Measurements from ENCODE around the gene LONRF2. TPM values are rescaled to one million over a fixed set of nuclear protein-coding genes. Genes with fewer than 3 reads are reported as not detected.
"Not testable (repeated sequence)": the region's sequence is repeated elsewhere in the genome, so short reads cannot be mapped to it uniquely, and the experiment has no call there.

LONRF2 gene
- total RNA-seq, 4 donors from 2014 or later = 0.38 to 2.6 (median 1.1) TPM

DNA sequence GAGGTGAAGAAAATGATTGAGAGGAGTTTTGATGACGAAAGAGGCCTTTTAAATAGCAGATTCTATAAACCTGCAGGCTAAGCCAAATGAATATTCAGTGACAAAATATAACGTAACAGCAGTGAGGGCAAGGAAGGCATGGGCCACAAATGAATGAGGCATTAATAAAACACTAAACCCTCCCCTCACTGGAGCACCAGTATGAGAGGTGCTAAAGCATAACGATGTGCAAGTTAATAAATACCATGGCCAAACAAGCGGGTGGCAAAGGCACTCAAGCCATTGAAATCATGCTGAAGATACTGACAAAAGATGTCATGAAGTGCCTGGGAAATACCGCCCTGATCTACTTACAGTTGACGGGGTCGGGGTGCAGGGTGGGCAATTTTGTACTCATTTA is 30.2 kb upstream of the LONRF2 start:
- no peak for DNase-seq (ENCODE audit: low spot score in 2 of 2)
- 87 to 89% methylated on average over 7 of the region's 7 CpGs for WGBS, 2 donors
- no peak overlapping the region for H3K4me3 ChIP-seq (ENCODE audit: low read depth, poor library complexity, severe bottlenecking)
- no peak for TF ChIP-seq POLR2A (IDR thresholded peaks at IDR 0.05)
- TF ChIP-seq, protein P1, sequence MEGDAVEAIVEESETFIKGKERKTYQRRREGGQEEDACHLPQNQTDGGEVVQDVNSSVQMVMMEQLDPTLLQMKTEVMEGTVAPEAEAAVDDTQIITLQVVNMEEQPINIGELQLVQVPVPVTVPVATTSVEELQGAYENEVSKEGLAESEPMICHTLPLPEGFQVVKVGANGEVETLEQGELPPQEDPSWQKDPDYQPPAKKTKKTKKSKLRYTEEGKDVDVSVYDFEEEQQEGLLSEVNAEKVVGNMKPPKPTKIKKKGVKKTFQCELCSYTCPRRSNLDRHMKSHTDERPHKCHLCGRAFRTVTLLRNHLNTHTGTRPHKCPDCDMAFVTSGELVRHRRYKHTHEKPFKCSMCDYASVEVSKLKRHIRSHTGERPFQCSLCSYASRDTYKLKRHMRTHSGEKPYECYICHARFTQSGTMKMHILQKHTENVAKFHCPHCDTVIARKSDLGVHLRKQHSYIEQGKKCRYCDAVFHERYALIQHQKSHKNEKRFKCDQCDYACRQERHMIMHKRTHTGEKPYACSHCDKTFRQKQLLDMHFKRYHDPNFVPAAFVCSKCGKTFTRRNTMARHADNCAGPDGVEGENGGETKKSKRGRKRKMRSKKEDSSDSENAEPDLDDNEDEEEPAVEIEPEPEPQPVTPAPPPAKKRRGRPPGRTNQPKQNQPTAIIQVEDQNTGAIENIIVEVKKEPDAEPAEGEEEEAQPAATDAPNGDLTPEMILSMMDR (IDR thresholded peaks at IDR 0.05) = no peak
- intact Hi-C loops (cut with DNase I; ENCODE audit: low total_unique reads) = no loop called here

DNA sequence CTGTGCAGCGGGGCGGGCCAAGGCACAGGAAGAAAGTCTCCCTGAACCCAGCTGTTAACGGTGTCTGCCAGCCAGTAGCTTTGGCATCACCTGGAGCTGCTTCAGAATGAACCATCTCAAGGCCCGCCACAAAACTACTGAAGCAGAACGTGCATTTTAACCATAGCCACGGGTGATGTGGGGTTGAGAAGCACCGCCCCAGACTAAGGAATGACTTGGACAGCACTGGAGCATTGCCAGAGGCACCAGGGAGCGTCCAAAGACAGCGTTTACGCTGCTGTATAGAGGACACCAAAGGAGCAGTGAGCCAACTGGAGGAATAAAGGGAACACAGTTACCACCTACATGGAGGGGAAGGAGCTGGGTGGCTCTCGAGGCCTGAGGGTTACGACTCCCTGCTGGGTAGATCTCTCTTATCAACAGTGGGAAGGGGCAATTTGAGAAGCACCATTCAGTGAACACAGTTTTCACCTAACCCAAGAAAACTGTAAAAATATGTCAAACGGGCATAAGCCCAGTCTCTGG is 28.4 kb upstream of the LONRF2 start:
- DNase-seq (ENCODE audit: low spot score in 2 of 2) = no peak
- TF ChIP-seq, protein P1 (IDR thresholded peaks at IDR 0.05) = no peak
- TF ChIP-seq POLR2A (IDR thresholded peaks at IDR 0.05) = no peak
- WGBS, 2 donors = 63 to 67% methylated on average over 13 of the region's 13 CpGs
- no peak overlapping the region for H3K4me3 ChIP-seq (ENCODE audit: low read depth, poor library complexity, severe bottlenecking)
- intact Hi-C loops (cut with DNase I; ENCODE audit: low total_unique reads) = no loop called here

DNA sequence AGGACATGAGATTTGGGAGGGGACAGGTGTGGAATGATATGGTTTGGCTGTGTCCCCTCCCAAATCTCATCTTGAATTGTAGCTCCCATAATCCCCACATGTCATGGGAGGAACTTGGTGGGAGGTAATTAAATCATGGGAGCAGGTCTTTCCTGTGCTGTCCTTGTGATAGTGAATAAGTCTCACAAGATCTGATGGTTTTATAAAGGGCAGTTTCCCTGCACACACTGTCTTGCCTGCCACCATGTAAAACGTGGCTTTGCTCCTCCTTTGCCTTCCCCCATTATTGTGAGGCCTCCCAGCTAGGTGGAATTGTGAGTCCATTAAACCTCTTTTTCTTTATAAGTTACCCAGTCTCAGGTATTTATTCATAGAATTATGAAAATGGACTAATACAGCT is 22.8 kb upstream of the LONRF2 start:
- intact Hi-C loops (cut with DNase I; ENCODE audit: low total_unique reads) = not testable (repeated sequence)
- WGBS, 2 donors = 37% methylated on average over 1 of the region's 1 CpG

DNA sequence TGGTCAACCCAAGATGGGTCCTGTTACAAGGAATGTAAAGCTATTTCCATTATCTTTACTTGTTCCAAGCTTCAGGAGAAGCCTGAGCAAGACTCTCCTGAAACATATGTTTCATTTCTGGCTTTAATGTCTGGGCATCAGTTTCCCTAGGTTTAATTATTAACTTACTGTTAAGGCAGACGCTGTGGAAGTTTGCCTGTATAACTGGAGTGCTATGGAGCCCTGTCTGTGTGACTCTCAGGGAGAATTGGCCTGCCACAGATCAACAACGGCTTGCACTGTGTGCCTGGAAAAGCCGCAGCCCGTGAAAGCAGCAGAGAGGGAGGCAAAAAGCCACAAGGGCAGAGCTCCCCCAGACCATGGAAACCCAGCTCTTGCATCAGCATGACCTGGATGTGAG is 22.1 kb upstream of the LONRF2 start:
- intact Hi-C loops (cut with DNase I; ENCODE audit: low total_unique reads) = no loop called here
- no peak for DNase-seq (ENCODE audit: low spot score in 2 of 2)
- H3K4me3 ChIP-seq (ENCODE audit: low read depth, poor library complexity, severe bottlenecking) = no peak overlapping the region
- 85 to 88% methylated on average over 4 of the region's 4 CpGs for WGBS, 2 donors
- no peak for TF ChIP-seq POLR2A (IDR thresholded peaks at IDR 0.05)
- TF ChIP-seq, protein P1 (IDR thresholded peaks at IDR 0.05) = no peak

More for the DNA sequence above, 22.8 kb upstream of the LONRF2 start:
- not testable (repeated sequence) for H3K4me3 ChIP-seq (ENCODE audit: low read depth, poor library complexity, severe bottlenecking); DNase-seq (ENCODE audit: low spot score in 2 of 2)

DNA sequence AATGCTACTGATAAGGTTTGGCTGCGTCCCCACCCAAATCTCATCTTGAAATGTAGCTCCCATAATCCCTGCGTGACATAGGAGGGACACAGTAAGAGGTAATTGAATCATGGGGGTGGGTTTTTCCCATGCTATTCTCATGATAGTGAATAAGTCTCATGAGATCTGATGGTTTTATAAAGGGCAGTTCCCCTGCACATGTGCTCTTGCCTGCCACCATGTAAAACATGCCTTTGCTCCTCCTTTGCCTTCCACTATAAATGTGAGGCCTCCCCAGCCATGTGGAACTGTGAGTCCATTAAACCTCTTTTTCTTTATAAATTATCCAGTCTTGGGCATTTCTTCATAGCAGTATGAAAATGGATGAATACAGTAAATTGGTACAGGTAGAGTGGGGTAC is 20.2 kb upstream of the LONRF2 start:
- DNase-seq (ENCODE audit: low spot score in 2 of 2); H3K4me3 ChIP-seq (ENCODE audit: low read depth, poor library complexity, severe bottlenecking); intact Hi-C loops (cut with DNase I; ENCODE audit: low total_unique reads): not testable (repeated sequence)
- WGBS, 2 donors = 84 to 94% methylated on average over 2 of the region's 2 CpGs

DNA sequence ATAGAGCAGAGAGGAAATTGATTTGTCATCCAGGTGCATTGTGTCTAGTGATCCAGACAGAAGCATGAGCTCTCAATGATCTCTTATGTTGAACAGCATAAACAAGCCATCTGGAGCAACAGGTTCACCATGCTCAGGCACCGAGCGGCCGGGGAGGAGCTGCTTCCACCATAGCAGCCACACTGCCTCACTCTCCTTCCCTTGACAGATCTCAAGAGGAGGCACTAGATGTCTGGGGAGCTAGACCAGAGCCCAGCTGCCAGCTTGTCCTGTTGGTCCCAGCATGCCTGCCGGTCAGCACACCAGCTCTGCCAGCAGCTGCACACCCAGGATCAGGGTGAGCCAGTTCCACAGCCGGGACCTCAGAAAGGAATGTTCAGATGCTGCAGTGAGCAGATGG is 17.5 kb upstream of the LONRF2 start:
- DNase-seq (ENCODE audit: low spot score in 2 of 2) = no peak
- WGBS, 2 donors = 74 to 77% methylated on average over 5 of the region's 5 CpGs
- TF ChIP-seq POLR2A (IDR thresholded peaks at IDR 0.05) = no peak
- TF ChIP-seq, protein P1 (IDR thresholded peaks at IDR 0.05) = no peak
- intact Hi-C loops (cut with DNase I; ENCODE audit: low total_unique reads) = no loop called here
- no peak overlapping the region for H3K4me3 ChIP-seq (ENCODE audit: low read depth, poor library complexity, severe bottlenecking)

DNA sequence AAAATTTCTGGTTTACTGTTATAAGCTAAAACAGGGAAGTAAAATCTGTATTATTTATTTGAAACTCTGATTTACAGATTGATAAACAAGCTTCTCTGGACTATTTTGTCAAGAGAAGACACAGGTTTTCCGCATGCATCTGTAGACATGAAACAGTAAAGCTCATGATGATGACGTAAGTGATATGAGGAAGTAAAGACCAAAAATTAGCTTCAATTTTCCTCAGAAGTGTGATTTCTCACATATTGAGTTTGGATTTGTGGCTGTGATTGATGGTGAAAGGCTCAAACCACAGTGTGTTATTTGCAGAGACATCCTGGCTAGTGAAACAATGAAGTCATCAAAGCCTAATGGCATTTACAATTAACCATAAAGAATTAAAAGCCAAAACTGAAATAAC is 12.6 kb upstream of the LONRF2 start:
- H3K4me3 ChIP-seq (ENCODE audit: low read depth, poor library complexity, severe bottlenecking) = no peak overlapping the region
- intact Hi-C loops (cut with DNase I; ENCODE audit: low total_unique reads) = no loop called here
- no peak for DNase-seq (ENCODE audit: low spot score in 2 of 2)
- WGBS, 2 donors = 81 to 90% methylated on average over 2 of the region's 2 CpGs
- TF ChIP-seq, protein P1 (IDR thresholded peaks at IDR 0.05) = no peak
- no peak for TF ChIP-seq POLR2A (IDR thresholded peaks at IDR 0.05)
